ENCODE data around the gene GTF2A1. TPM values are rescaled to one million over a fixed set of nuclear protein-coding genes. Genes with fewer than 3 reads are reported as not detected.

GTF2A1 gene
- total RNA-seq, 1 donor from 2014 or later, result 19.7 TPM

DNA sequence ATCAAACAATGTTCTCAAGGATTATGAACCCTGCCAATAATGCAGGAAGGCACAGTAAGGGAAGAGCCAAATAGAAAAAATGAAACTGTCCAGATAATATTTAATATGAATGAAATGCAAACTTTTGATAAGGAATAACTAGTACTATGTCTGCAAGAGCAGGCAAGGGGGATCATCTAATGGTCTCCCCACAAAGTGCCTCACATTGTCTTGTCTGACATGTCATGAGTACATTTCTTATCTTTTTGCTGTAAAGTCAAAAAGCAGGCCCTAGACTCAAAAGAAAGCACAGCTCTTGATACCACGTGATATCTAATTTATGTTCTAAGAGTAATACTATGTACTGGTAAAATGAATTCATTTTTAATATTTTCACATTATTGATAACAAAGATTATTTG lies 43.9 kb upstream of the GTF2A1 start:
- no peak for DNase-seq (ENCODE audit: low read depth)
- Histone ChIP-seq H3K36me3 (ENCODE audit: control insufficient read depth, insufficient read depth, low read length) (peaks cover 19% of the 10 kb centered on the region), H3K27me3 (ENCODE audit: control insufficient read depth, insufficient read depth, low read length) (no peaks in the 10 kb centered on the region), H3K4me3 (ENCODE audit: low read depth, low read length) (no peak overlapping the region)
- no peak for FAIRE-seq
- TF ChIP-seq, protein P1, sequence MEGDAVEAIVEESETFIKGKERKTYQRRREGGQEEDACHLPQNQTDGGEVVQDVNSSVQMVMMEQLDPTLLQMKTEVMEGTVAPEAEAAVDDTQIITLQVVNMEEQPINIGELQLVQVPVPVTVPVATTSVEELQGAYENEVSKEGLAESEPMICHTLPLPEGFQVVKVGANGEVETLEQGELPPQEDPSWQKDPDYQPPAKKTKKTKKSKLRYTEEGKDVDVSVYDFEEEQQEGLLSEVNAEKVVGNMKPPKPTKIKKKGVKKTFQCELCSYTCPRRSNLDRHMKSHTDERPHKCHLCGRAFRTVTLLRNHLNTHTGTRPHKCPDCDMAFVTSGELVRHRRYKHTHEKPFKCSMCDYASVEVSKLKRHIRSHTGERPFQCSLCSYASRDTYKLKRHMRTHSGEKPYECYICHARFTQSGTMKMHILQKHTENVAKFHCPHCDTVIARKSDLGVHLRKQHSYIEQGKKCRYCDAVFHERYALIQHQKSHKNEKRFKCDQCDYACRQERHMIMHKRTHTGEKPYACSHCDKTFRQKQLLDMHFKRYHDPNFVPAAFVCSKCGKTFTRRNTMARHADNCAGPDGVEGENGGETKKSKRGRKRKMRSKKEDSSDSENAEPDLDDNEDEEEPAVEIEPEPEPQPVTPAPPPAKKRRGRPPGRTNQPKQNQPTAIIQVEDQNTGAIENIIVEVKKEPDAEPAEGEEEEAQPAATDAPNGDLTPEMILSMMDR (IDR thresholded peaks at IDR 0.05; ENCODE audit: insufficient read depth, low read length, severe bottlenecking), result no peak

DNA sequence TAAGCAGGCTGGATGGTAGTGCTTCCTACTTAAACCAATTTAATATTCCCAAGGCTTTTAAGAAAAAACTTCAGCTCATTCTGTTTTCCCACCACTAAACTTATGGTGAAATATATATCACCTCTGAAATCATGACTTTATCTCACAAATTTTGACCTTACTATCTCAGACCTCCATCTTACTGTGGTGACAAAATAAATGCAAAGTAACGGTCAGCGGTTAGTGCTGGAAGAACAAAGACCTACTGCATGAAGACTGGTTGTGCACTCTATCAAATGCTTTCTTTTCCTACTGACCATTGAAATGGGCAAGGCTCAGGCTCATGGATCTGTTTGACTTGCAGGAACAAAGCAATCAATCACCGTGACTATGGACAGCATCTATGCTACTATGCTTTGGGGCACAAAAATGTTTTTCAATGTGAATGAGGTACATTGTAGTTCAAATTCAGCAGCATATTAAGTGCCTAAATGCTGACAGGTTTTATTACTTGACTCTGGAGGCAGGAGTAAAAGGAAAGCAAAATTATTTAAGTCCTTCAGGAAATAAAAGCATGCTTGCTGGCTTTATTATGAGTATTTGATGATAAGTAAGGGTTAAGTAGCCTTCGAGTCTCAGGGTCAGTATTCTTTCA lies 43.1 kb upstream of the GTF2A1 start:
- peaks cover 20% of the 10 kb centered on the region for H3K36me3 ChIP-seq (ENCODE audit: control insufficient read depth, insufficient read depth, low read length)
- TF ChIP-seq, protein P1 (IDR thresholded peaks at IDR 0.05; ENCODE audit: insufficient read depth, low read length, severe bottlenecking), result no peak
- no peaks in the 10 kb centered on the region for H3K27me3 ChIP-seq (ENCODE audit: control insufficient read depth, insufficient read depth, low read length)
- FAIRE-seq, result no peak
- DNase-seq (ENCODE audit: low read depth), result no peak
- no peak overlapping the region for H3K4me3 ChIP-seq (ENCODE audit: low read depth, low read length)

DNA sequence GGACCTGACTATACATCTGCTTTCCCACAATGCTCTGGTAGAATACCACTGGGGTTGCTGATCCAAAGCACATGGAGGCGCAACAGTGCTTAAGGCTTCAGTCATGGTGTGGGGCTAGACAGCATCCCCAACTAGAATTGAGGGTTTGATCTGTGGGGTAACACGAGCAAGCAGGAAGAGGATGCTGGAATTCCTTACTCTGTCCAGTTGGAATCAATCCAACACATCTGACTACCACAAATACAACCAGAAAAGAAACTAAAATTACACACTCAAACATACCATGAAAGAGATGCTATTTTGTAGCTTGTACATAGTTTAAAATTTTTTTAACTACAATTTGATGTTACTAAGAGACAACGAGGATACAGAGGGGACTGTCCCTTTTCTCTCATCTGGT lies 40.4 kb upstream of the GTF2A1 start:
- peaks cover 10% of the 10 kb centered on the region for H3K36me3 ChIP-seq (ENCODE audit: control insufficient read depth, insufficient read depth, low read length)
- no peak overlapping the region for H3K4me3 ChIP-seq (ENCODE audit: low read depth, low read length)
- TF ChIP-seq, protein P1 (IDR thresholded peaks at IDR 0.05; ENCODE audit: insufficient read depth, low read length, severe bottlenecking), result no peak
- H3K27me3 ChIP-seq (ENCODE audit: control insufficient read depth, insufficient read depth, low read length), result no peaks in the 10 kb centered on the region
- peak; percentile 70 for FAIRE-seq
- no peak for DNase-seq (ENCODE audit: low read depth)

DNA sequence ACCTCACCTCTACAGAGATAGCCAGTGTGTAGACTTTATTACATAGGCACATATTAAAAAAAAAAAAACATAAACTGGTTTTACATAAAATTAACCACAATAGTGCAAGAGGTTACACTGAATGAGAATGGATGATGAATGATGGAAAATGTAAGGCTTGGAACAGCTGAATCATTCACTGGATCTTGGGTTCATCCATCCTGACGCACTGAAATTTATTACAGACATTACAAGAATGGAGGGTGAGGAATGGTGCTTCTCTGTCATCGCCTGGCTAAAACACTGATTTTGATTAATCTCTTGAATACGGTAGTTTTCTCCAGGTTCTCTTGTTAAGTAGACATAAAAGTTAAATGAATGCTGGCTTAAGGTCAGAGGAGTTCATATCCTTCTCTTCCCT lies 40.0 kb upstream of the GTF2A1 start:
- TF ChIP-seq, protein P1 (IDR thresholded peaks at IDR 0.05; ENCODE audit: insufficient read depth, low read length, severe bottlenecking), result no peak
- H3K27me3 ChIP-seq (ENCODE audit: control insufficient read depth, insufficient read depth, low read length), result no peaks in the 10 kb centered on the region
- no peak for FAIRE-seq
- H3K36me3 ChIP-seq (ENCODE audit: control insufficient read depth, insufficient read depth, low read length), result peaks cover 10% of the 10 kb centered on the region
- H3K4me3 ChIP-seq (ENCODE audit: low read depth, low read length), result no peak overlapping the region
- DNase-seq (ENCODE audit: low read depth), result no peak

DNA sequence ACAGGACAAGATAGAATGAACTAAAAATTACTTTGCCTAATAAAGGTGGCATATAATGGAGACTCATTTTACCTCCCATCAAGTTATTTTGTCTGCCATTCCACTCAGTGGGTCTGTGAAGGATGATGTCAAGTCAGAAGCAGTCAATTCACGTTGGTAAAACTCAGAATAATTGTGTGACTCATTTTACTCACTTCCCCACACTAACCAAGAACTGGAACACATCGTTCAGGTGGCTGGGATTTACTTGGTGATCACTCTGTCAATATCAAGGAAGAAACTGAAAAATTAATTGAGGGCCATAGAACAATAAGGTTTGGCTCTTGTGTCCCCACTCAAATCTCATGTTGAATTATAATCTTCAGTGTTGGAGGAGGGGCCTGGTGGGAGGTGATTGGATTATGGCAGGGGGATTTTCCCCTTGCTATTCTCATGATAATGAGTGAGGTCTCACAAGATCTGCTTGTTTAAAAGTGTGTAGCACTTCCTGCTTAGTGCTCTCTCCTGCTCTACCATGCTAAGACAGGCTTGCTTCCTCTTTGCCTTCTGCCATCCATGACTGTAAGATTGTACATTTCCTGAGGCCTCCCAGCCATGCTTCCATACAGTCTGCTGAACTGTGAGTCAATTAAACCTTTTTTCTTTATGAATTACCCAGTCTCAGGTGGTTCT lies 35.7 kb upstream of the GTF2A1 start:
- no peaks in the 10 kb centered on the region for H3K27me3 ChIP-seq (ENCODE audit: control insufficient read depth, insufficient read depth, low read length)
- no peak for DNase-seq (ENCODE audit: low read depth)
- peaks cover 6% of the 10 kb centered on the region for H3K36me3 ChIP-seq (ENCODE audit: control insufficient read depth, insufficient read depth, low read length)
- no peak overlapping the region for H3K4me3 ChIP-seq (ENCODE audit: low read depth, low read length)
- TF ChIP-seq, protein P1 (IDR thresholded peaks at IDR 0.05; ENCODE audit: insufficient read depth, low read length, severe bottlenecking), result no peak
- no peak for FAIRE-seq
